ENCODE measurements around the gene ARHGEF17.
"Not testable (repeated sequence)": the region's sequence is repeated elsewhere in the genome, so short reads cannot be mapped to it uniquely, and the experiment has no call there.

ARHGEF17 gene

GRCh38 chr11:73271936-73272679 lies 36.0 kb upstream of the ARHGEF17 start, which contains the start of gene P2RY6:
Gene P2RY6 (plus strand): TSS chr11:73272338. CDS start chr11:73296519, 24,181 bp downstream.
- DNase-seq: peak in 1 of 2 experiments; percentile 18

- DNase-seq: no peak
These were observed 35.4 kb upstream of the ARHGEF17 start for GRCh38 chr11:73272680-73273038.

- DNase-seq: no peak
These were observed 34.7 kb upstream of the ARHGEF17 start for GRCh38 chr11:73273222-73273895.

GRCh38 chr11:73274191-73274590 lies 33.9 kb upstream of the ARHGEF17 start:
- not testable (repeated sequence) for DNase-seq

DNA sequence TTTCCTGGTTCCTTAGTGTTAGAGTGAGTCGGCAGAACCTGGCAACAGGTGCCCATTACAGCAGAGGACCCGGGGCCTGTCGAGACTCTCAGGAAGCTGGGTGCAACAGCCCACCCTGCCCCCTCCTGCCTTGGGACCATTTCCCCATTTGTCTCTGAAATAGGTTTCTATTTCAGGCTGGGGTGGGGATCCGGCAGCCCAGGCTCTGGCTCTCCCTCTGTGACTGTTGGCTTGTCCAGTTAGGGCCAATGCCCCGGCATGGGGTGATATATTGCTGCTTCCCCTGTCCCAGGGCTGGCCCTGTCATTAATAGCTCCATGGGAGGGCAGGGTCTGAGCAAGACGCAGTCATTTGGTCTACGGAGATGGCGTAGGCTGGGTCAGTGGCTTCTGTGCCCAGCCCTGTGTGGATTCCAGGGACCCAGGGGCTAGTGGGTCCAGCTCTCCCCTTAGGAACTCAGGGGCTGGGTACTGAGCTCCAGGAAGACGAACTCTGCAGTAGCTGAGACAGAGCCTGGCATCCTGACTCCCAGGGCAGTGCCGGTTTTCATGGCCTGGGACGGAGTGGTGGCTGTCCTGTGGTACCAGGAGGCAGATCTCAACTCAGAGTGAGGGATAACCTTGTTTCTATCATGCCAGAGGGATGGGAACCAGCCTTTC lies 33.2 kb upstream of the ARHGEF17 start:
- no peak for DNase-seq

DNA sequence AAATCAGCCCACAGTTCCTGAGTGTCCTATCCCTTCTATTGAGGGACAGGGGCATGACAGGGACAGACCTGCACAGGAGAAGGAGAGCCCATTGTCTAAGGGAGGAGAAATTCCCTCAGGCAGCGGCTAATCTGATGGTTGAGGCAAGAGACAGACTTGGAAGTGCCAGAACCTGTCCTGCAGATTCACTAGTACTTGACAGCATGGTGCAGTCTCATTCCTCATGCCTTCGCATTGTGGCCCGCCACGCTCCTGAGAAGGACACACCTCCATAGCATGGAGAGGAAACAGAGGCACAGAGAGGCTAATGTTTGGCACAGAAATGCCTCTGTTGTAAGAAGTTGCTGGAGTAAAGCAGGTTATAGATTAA lies 32.7 kb upstream of the ARHGEF17 start:
- DNase-seq: no peak

GRCh38 chr11:73277467-73277866 lies 30.6 kb upstream of the ARHGEF17 start:
- no peak for DNase-seq

DNA sequence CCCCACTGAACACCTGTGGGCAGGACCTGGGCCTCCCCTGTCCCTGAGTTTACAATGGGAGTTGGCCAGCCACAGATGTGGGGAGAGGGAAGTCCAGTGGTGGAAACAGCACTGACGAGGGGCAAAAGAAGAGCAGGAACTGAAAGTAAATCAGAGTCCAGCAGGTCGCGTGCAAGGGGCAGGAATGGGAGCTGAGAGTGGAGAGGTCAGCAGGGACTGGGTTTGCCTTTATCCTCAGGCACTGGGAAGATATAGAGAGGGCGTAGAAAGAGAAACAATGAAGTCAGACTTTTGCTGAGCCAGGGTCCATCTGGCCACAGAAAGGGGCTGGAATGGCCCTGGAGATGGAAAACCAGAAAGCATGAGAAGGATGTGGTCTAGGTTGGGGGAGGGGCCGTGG lies 27.4 kb upstream of the ARHGEF17 start:
- no peak for DNase-seq

DNA sequence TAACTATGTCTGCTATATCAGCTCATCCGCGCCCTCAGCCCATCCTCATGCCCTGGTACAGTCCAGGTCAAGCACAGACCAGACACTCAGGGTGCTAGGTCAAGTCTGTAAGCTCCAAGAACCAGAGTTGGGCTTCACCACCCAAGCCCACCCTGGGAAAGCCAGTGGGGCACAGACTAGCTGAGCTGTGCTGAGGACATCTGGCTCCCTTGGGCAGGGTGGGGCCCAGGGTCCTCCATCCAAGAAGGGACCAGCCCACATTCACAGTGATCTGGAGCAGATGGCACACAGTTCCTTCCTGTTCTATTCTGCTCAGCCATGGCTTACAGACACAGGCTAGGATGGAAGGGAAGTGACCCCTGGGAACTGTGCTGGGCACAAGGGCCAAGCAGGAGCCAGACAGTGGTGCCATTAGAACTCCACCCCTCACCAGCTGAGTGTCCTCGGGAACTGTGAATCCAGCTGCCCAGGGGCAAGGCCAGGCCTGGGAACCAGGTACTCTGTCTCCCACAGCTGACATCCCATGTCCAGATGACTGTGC lies 26.8 kb upstream of the ARHGEF17 start:
- no peak for DNase-seq

GRCh38 chr11:73281796-73282660 lies 26.0 kb upstream of the ARHGEF17 start:
- no peak for DNase-seq

DNA sequence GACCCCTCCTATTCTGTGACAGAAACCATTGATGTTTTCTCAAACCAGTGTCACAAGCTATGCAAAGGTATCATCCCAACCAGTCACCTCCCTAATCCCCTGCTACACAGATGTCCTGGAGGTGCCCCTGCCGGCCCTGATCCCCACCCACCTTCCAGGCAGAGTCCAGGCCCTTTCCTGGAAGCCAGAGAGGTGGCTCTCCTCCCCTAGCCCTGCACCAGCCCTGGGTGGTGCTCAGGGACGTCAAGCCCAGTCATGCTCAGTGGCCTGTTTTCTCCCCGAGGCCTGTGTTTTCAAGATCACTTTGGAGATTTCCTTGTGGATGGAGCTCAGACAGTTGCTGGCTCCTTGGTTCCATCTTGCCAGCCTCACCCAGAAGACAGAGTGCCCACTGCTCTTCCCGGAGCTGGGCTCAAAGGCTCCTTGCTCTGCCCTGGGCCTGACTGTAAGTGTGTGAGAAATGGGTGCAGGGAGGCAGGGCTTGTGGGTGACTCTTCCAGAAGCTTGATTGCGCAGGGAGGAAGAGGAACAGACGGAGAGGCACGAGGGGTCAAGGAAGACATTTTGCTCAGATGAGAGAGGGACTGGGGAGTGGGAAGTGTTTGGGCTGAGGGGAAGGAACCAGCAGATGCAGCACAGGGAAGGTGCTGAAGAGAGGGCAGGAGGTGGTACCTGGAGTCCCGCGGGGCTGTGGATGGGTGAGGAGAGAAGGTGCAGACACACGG lies 24.6 kb upstream of the ARHGEF17 start:
- no peak for DNase-seq

- DNase-seq: no peak
These were observed 24.0 kb upstream of the ARHGEF17 start for GRCh38 chr11:73284106-73284505.

DNA sequence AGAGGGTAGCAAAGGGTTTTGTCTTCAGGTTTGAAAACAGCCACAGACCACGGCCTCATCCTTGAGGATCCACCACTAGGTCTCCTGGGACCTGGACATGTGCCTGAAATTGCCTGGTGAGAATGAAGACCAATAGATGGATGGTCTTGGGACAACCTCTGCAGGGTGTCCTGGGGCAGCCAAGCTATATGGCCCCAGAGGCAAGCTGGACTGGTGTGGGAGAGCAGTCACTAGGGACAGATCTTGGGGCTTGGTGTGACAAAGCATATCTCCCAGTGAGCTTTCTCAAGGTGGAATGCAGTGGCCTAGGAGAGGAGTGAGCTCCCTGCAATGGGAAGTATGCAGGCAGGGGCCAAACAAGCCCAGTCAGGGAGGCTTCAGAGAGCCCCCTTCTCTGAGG lies 22.4 kb upstream of the ARHGEF17 start:
- no peak for DNase-seq

GRCh38 chr11:73286240-73286810 lies 21.8 kb upstream of the ARHGEF17 start:
- no peak for DNase-seq

GRCh38 chr11:73287400-73288101 lies 20.5 kb upstream of the ARHGEF17 start:
- no peak for DNase-seq

DNA sequence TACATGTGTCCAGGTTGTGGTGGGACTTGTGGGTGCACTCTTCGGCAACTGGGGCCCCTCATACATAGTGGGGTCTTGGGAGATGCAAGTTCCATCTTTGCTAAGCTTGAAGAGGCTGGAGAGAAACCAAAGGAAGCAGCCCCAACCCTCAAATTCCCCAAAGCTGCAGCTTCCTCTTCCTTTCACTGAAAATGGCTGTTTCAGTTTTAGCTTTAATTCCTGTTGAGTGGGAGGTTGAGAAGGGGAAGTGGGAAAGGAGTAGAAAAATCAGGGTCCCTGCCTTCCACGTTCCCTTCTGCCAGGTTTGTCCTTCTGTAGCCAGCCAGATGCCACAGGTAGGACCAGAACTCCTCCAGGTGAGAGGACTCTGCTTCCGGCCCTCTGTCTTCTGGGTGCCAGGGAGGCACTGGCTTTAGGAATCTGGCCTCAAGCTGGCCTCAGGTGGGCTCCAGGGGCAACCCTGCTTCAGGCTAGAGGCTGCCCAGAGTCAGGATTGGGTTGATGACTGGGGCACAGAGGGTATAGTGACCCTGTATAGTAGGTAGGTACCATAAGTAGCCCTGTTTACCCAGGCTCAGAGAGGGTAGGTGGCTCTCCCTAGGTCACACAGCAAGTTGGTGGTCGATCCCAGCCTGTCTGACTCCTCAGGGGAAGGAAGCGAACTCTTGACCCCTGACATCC lies 19.7 kb upstream of the ARHGEF17 start:
- no peak for DNase-seq

DNA sequence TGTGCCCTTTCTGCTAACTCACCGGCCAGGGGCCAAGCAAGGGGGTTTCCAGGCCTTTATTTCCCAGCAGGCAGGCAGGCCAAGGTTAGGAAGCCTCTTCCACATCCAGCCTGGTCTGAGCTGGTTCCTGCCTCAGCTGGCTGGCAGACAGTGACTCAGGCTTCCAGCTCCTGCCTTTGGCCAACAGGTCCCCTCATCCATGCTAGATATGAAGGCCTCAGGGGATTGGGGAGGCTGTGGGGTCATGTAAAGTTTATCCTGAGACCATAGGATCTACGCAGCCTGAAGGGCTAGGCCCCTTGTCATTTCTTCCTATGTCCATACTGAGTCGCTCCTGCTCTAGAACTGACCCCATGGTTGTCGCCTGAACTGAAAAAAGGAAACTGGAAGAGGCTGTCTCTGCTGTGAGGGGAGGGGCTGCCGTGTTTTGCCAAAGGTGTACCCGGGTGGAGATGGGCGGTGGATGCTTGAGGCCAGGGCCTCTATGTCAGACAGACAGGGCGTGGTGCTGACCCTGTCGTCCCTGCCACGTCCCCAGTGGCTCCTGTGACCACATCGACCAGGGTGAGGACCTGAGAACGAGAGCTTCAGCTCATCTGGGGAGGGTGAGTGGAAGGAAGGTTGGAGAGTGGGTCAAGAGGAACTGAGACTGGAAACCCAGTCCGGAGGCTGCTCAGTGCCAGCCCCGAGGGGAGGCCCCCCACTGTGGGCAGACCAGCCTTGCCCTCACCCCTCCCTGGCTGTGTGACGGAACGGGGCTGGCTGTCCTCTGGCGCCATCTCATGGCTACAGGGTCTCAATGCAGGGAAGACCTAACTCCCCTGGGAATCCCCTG lies 19.0 kb upstream of the ARHGEF17 start:
- peak in 1 of 2 experiments; percentile 56 for DNase-seq

DNA sequence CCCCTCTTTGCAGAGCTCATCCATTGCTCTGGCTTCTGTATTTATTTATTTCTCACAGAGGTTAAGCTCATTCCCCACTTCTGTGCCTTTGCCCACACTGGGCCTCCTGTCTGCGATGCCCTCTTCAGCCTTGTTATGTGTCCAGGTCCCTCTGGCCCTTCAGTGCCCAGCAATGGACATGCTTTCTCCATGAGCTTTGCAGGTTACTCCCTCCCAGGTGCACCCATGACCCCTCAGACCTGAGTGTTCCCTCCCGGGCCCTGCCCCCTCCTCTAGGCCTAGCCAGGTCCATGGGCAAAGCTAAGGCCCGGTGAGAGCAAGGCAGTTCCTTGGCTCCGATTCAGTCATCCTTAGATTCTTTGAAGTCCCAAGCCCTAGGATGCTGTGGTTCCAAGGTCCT lies 17.5 kb upstream of the ARHGEF17 start:
- DNase-seq: no peak

DNA sequence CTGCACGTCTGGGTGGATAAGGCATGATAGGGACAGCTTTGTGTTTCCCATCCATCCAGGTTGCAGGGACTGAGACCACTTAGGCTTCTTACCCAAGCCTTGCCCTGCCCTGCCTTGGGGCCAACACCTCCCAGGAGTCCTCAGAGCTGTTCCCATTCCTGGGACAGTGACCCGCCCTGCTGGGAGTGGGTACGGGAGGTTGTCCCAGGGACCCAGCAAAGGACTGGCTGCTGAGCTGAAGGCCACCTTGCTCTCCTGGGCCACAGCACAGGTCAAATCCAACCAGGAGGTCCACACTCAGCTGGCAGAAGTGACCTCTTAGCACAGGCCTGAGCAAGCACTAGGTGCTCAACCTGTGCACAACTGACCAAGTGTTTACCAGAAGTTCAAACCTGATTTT lies 16.9 kb upstream of the ARHGEF17 start:
- DNase-seq: no peak
